MCF 10A (cell line): Measurements from ENCODE around the gene CCDC141. TPM values are rescaled to one million over a fixed set of nuclear protein-coding genes. Genes with fewer than 3 reads are reported as not detected.
"Not testable (repeated sequence)": the region's sequence is repeated elsewhere in the genome, so short reads cannot be mapped to it uniquely, and the experiment has no call there.

Experiments used
- BruUV-seq: library from RNA; stranded (reverse); fragments of 400-500 nt; replicated peaks from 2 replicates; lab custom pipeline; 2021; lab: Mats Ljungman, UMichigan
- CTCF ChIA-PET: fragments of 300-600 bp; sonication (Branson Sonifier 250); formaldehyde crosslinking; extraction: SDS; loops from one replicate; lab custom pipeline; 2021; ENCODE audit warnings: antibody characterized with exemption, inconsistent platforms; lab: Yijun Ruan, JAX
- POLR2A ChIA-PET: fragments of 300-600, 350-650 bp; sonication (Branson Sonifier 250); formaldehyde crosslinking; extraction: SDS; loops from one replicate; lab custom pipeline; 2020; ENCODE audit warnings: antibody characterized with exemption, inconsistent platforms; lab: Yijun Ruan, JAX
- DNase-seq: peaks from one replicate; pipeline ENCODE4 v3.0.0-alpha.2; 2018; ENCODE audit not compliant: unreplicated experiment
- H3K27ac Mint-ChIP-seq: one replicate; pipeline ENCODE4 v1.8.0; 2022; ENCODE audit warnings: mild to moderate bottlenecking, low read depth, mixed read lengths; ENCODE audit not compliant: unreplicated experiment
- H3K27me3 Mint-ChIP-seq: one replicate; pipeline ENCODE4 v1.8.0; 2022; ENCODE audit warnings: mixed read lengths; ENCODE audit not compliant: insufficient read depth, unreplicated experiment
- H3K36me3 Mint-ChIP-seq: one replicate; pipeline ENCODE4 v1.8.0; 2022; ENCODE audit warnings: mild to moderate bottlenecking, moderate library complexity, mixed read lengths; ENCODE audit not compliant: insufficient read depth, unreplicated experiment
- H3K4me1 Mint-ChIP-seq: one replicate; pipeline ENCODE4 v1.8.0; 2022; ENCODE audit warnings: mixed read lengths; ENCODE audit not compliant: insufficient read depth, unreplicated experiment
- H3K4me3 Mint-ChIP-seq: one replicate; pipeline ENCODE4 v1.8.0; 2022; ENCODE audit warnings: mild to moderate bottlenecking, moderate library complexity, mixed read lengths; ENCODE audit not compliant: unreplicated experiment
- H3K9me3 Mint-ChIP-seq: one replicate; pipeline ENCODE4 v1.8.0; 2022; ENCODE audit warnings: mixed read lengths; ENCODE audit not compliant: unreplicated experiment
- intact Hi-C: fragments of 100-400 bp; cut with micrococcal nuclease; formaldehyde crosslinking; loops from 2 replicates; pipeline ENCODE4 v1.14.1; 2022
- total RNA-seq: library from RNA; stranded (reverse); gene quantifications from 2 replicates; pipeline ENCODE4 v1.2.3, GENCODE V29; 2022
- TF ChIP-seq, protein P1 (sequence below): fragments of 200-600 bp; IDR thresholded peaks from one replicate; pipeline ENCODE4 v1.8.0; 2022; ENCODE audit warnings: antibody characterized with exemption, mild to moderate bottlenecking; ENCODE audit not compliant: unreplicated experiment

Gene CCDC141
- total RNA-seq, 1 experiment from 2014 or later = not detected

DNA sequence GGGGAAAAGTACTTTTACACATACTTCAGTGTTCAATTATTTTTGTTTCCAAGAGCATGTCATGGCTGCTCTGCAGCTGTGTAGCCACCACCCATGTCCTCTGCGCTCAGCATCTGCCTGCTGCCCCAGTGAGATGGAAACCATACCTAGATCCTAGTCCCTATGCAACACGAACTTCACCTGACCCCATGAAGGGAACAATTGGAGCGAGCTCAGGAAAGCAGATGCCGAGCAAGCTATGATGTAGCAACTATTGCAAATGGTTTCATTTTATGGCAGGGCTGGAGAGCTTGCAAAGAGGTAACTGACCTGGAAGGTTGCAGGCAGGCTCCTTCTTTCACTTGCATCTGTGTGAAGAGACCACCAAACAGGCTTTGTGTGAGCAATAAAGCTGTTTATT, 1.3 kb upstream of the CCDC141 start:
- BruUV-seq = no TSS peak
- Mint-ChIP-seq H3K27me3 (no peaks in the 10 kb centered on the region), H3K9me3 (no peaks in the 10 kb centered on the region), H3K4me1 (no peaks in the 10 kb centered on the region), H3K27ac (no peak overlapping the region), H3K4me3 (no peak overlapping the region), H3K36me3 (no peaks in the 10 kb centered on the region)
- intact Hi-C loops = no loop called here
- POLR2A ChIA-PET = no interaction called here
- DNase-seq = no peak
- TF ChIP-seq, protein P1, sequence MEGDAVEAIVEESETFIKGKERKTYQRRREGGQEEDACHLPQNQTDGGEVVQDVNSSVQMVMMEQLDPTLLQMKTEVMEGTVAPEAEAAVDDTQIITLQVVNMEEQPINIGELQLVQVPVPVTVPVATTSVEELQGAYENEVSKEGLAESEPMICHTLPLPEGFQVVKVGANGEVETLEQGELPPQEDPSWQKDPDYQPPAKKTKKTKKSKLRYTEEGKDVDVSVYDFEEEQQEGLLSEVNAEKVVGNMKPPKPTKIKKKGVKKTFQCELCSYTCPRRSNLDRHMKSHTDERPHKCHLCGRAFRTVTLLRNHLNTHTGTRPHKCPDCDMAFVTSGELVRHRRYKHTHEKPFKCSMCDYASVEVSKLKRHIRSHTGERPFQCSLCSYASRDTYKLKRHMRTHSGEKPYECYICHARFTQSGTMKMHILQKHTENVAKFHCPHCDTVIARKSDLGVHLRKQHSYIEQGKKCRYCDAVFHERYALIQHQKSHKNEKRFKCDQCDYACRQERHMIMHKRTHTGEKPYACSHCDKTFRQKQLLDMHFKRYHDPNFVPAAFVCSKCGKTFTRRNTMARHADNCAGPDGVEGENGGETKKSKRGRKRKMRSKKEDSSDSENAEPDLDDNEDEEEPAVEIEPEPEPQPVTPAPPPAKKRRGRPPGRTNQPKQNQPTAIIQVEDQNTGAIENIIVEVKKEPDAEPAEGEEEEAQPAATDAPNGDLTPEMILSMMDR = no peak
- CTCF ChIA-PET = no interaction called here

DNA sequence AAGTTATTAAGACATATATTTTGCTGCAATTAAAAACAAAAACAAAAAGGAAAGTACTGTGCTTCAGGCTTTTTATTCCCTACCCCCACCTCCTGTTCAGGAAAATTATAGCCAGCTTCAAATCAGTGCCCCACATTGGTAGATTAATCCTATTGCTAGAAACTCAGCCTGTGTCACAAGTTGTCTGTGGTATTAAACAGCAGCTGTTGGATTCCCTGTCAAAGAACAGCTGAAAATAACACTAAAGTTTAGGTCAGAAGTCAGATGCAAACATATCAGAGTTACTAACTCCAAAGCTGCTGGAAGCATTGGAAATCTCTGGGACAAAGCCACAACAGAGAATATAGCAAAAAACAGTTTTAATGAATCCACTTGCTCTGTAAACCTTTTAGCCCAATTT, 818 bp upstream of the CCDC141 start:
- DNase-seq = no peak
- no peaks in the 10 kb centered on the region for H3K4me1 Mint-ChIP-seq
- POLR2A ChIA-PET = no interaction called here

DNA sequence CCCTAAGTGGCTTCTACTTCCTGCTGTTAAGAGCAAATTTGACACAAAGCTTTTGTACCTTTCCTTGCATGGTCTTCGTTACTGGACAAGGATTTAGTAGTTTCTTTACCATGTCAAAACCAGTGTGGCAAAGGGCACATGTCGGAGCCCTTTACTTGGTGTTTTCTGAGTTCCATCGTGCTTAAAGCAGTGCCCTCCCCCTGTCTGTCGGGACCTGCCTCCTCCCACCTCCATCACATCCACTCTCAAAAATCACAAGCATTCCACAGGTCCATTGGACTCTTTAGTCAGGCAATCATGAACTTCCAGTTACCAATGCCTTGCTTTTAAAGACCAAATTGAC, 763 bp downstream of the CCDC141 start:
- H3K9me3 Mint-ChIP-seq = no peaks in the 10 kb centered on the region
- TF ChIP-seq, protein P1 = no peak
- H3K4me3 Mint-ChIP-seq = no peak overlapping the region
- no peak for DNase-seq
- no TSS peak for BruUV-seq
- H3K27me3 Mint-ChIP-seq = no peaks in the 10 kb centered on the region
- POLR2A ChIA-PET = no interaction called here
- H3K27ac Mint-ChIP-seq = no peak overlapping the region
- H3K4me1 Mint-ChIP-seq = no peaks in the 10 kb centered on the region
- CTCF ChIA-PET = no interaction called here
- intact Hi-C loops = no loop called here
- H3K36me3 Mint-ChIP-seq = no peaks in the 10 kb centered on the region

More for the DNA sequence above, 818 bp upstream of the CCDC141 start:
- H3K4me3 Mint-ChIP-seq = no peak overlapping the region
- intact Hi-C loops = no loop called here
- BruUV-seq = no TSS peak
- H3K36me3 Mint-ChIP-seq = no peaks in the 10 kb centered on the region
- no peak overlapping the region for H3K27ac Mint-ChIP-seq
- TF ChIP-seq, protein P1 = no peak
- H3K9me3 Mint-ChIP-seq = no peaks in the 10 kb centered on the region
- no peaks in the 10 kb centered on the region for H3K27me3 Mint-ChIP-seq
- CTCF ChIA-PET = interaction anchor here (0.6 kb wide), 1 partner anchor 123 kb away, joined by 3 read pairs; no protein-coding TSS in a partner anchor

DNA sequence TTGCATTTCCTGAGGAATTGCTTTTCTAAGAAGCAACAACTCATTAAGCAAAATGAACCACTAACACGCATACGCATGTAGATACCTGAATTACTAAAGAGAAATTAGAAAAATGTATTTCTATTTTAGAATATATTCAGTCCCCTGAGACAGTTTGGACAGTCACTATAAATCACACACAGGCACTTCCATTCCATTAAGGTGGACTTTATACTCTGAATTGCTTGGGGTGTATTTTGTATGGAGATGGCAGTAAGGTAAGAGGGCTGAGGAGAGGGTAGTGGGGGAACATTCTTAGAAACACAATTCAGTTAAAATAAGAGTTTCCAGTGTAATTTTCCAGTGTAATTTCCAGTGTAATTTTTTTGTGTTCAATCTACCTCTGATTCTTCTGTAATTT, 1.8 kb downstream of the CCDC141 start:
- TF ChIP-seq, protein P1 = no peak
- H3K36me3 Mint-ChIP-seq = no peaks in the 10 kb centered on the region
- CTCF ChIA-PET = no interaction called here
- no TSS peak for BruUV-seq
- no peaks in the 10 kb centered on the region for H3K4me1 Mint-ChIP-seq
- intact Hi-C loops = no loop called here
- H3K4me3 Mint-ChIP-seq = no peak overlapping the region
- H3K27me3 Mint-ChIP-seq = no peaks in the 10 kb centered on the region
- no peaks in the 10 kb centered on the region for H3K9me3 Mint-ChIP-seq
- no peak for DNase-seq
- POLR2A ChIA-PET = no interaction called here
- no peak overlapping the region for H3K27ac Mint-ChIP-seq

DNA sequence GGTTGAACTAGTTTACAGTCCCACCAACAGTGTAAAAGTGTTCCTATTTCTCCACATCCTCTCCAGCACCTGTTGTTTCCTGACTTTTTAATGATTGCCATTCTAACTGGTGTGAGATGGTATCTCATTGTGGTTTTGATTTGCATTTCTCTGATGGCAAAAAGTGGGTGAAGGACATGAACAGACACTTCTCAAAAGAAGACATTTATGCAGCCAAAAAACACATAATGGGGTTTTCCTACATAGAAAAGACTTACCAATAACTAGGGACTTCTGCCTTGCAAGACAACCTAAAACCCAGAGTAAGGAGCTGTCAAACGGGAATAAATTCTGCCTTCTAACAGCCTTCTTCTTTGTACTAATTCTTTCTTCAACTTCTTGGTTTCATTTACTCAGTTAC, 4.3 kb downstream of the CCDC141 start:
- intact Hi-C loops, H3K4me1 Mint-ChIP-seq, BruUV-seq, POLR2A ChIA-PET, H3K36me3 Mint-ChIP-seq, H3K27ac Mint-ChIP-seq, DNase-seq, H3K27me3 Mint-ChIP-seq, CTCF ChIA-PET, H3K9me3 Mint-ChIP-seq, H3K4me3 Mint-ChIP-seq: not testable (repeated sequence)
